ENCODE results near the gene MAP10.

DNA sequence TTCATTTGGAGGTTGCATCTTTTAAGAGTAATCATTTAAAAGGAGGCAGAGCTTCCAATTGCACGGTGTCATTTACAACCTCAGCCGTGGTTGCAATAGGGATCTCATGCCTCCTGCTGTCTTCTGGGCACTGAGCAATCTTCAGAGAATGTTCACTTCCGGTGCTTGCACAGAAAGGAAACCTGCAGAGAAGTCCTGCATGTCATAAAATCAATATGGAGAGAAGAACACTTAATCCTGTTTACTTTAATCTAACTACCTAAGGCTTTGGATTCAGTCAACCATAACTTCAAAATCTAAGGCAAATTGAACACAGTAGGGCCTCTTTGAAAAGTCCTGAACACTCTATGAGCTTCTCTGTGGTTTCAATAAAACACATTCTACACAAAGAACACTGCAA lies 11.3 kb upstream of the MAP10 start:
- TF ChIP-seq, protein P1, sequence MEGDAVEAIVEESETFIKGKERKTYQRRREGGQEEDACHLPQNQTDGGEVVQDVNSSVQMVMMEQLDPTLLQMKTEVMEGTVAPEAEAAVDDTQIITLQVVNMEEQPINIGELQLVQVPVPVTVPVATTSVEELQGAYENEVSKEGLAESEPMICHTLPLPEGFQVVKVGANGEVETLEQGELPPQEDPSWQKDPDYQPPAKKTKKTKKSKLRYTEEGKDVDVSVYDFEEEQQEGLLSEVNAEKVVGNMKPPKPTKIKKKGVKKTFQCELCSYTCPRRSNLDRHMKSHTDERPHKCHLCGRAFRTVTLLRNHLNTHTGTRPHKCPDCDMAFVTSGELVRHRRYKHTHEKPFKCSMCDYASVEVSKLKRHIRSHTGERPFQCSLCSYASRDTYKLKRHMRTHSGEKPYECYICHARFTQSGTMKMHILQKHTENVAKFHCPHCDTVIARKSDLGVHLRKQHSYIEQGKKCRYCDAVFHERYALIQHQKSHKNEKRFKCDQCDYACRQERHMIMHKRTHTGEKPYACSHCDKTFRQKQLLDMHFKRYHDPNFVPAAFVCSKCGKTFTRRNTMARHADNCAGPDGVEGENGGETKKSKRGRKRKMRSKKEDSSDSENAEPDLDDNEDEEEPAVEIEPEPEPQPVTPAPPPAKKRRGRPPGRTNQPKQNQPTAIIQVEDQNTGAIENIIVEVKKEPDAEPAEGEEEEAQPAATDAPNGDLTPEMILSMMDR (IDR thresholded peaks at IDR 0.05), result peak in 1 of 6 experiments; percentile 7
- TF ChIP-seq POLR2A (IDR thresholded peaks at IDR 0.05), result no peak
